Skeletal muscle tissue (tissue), 4 donors: ENCODE data around the gene BHMT. TPM values are rescaled to one million over a fixed set of nuclear protein-coding genes. Genes with fewer than 3 reads are reported as not detected.
A peak's percentile ranks its signal among the peaks of the same experiment; 100 is the strongest.

ENCODE experiments used
- H3K27ac ChIP-seq: one replicate; pipeline ENCODE4 v1.7.0; 2013; ENCODE audit warnings: mild to moderate bottlenecking, low read depth, low read length, inconsistent platforms
- H3K27me3 ChIP-seq, 3 donors: one replicate each; pipeline ENCODE4 v1.7.0; 2013; ENCODE audit warnings: low read length in 3 of 3; ENCODE audit not compliant: control insufficient read depth in 3 of 3, insufficient read depth in 3 of 3
- H3K36me3 ChIP-seq, 3 donors: one replicate each; pipeline ENCODE4 v1.7.0; 2013; ENCODE audit warnings: low read length in 3 of 3; ENCODE audit not compliant: control insufficient read depth in 3 of 3, insufficient read depth in 3 of 3
- H3K4me1 ChIP-seq, 3 donors: one replicate each; pipeline ENCODE4 v1.7.0; 2013; ENCODE audit warnings: low read length in 3 of 3, mild to moderate bottlenecking in 3 of 3; ENCODE audit not compliant: control insufficient read depth in 3 of 3, insufficient read depth in 3 of 3
- H3K4me3 ChIP-seq, 3 donors: one replicate each; pipeline ENCODE4 v1.7.0; 2013; ENCODE audit warnings: low read length in 3 of 3
- H3K9ac ChIP-seq, 3 donors: one replicate each; pipeline ENCODE4 v1.7.0; 2013; ENCODE audit warnings: low read length in 3 of 3, mild to moderate bottlenecking in 3 of 3, moderate library complexity in 2 of 3, low read depth in 1 of 3
- H3K9me3 ChIP-seq, 3 donors: one replicate each; pipeline ENCODE4 v1.7.0; 2013; ENCODE audit warnings: low read length in 3 of 3; ENCODE audit not compliant: control insufficient read depth in 3 of 3
- total RNA-seq: library from RNA; depleted of rRNA; stranded (reverse); fragments of >200 nt; gene quantifications from one replicate; pipeline ENCODE4 v1.2.3, GENCODE V29; 2014
- donor health status: Osteomylitis.

The BHMT gene
- total RNA-seq, 1 donor from 2014 or later, result 1.0 TPM

- H3K27ac ChIP-seq, result no peak overlapping the region
- no peak overlapping the region for H3K4me3 ChIP-seq
- H3K27me3 ChIP-seq, result peaks cover 22 to 24% (median 23%) of the 10 kb centered on the region in 3 donors
- H3K9me3 ChIP-seq, result no peaks in the 10 kb centered on the region
- H3K4me1 ChIP-seq, result peaks cover 0 to 3% (median 0%) of the 10 kb centered on the region in 3 donors
- no peak overlapping the region for H3K9ac ChIP-seq
- H3K36me3 ChIP-seq, result no peaks in the 10 kb centered on the region
Measured at GRCh38 chr5:79109527-79110492, 1.8 kb upstream of the BHMT start.

- Histone ChIP-seq H3K27me3 (peaks cover 22 to 24% (median 23%) of the 10 kb centered on the region in 3 donors), H3K36me3 (no peaks in the 10 kb centered on the region), H3K9ac (no peak overlapping the region), H3K4me3 (no peak overlapping the region), H3K4me1 (peaks cover 0 to 3% (median 0%) of the 10 kb centered on the region in 3 donors), H3K9me3 (no peaks in the 10 kb centered on the region), H3K27ac (no peak overlapping the region)
Measured at GRCh38 chr5:79111960-79112702, 522 bp downstream of the BHMT start.

- H3K36me3 ChIP-seq, result no peaks in the 10 kb centered on the region
- peaks cover 22 to 24% (median 23%) of the 10 kb centered on the region in 3 donors for H3K27me3 ChIP-seq
- no peak overlapping the region for H3K9ac ChIP-seq
- no peak overlapping the region for H3K27ac ChIP-seq
- no peak overlapping the region for H3K4me3 ChIP-seq
- no peaks in the 10 kb centered on the region for H3K9me3 ChIP-seq
- peaks cover 0 to under 1% (median 0%) of the 10 kb centered on the region in 3 donors for H3K4me1 ChIP-seq
Measured at GRCh38 chr5:79112703-79113058, 1.1 kb downstream of the BHMT start.

GRCh38 chr5:79119486-79119885, 7.9 kb downstream of the BHMT start:
- no peak overlapping the region for H3K4me3 ChIP-seq
- H3K27ac ChIP-seq, result no peak overlapping the region
- no peaks in the 10 kb centered on the region for H3K4me1 ChIP-seq
- H3K36me3 ChIP-seq, result no peaks in the 10 kb centered on the region
- H3K27me3 ChIP-seq, result no peaks in the 10 kb centered on the region
- H3K9ac ChIP-seq, result no peak overlapping the region
- H3K9me3 ChIP-seq, result no peaks in the 10 kb centered on the region

- Histone ChIP-seq H3K4me3 (no peak overlapping the region), H3K9ac (no peak overlapping the region), H3K9me3 (no peaks in the 10 kb centered on the region), H3K4me1 (no peaks in the 10 kb centered on the region), H3K27me3 (no peaks in the 10 kb centered on the region), H3K36me3 (no peaks in the 10 kb centered on the region), H3K27ac (no peak overlapping the region)
Measured at GRCh38 chr5:79120221-79120620, 8.6 kb downstream of the BHMT start.

GRCh38 chr5:79122973-79123372, 11.4 kb downstream of the BHMT start:
- H3K27me3 ChIP-seq, result no peaks in the 10 kb centered on the region
- H3K27ac ChIP-seq, result no peak overlapping the region
- H3K4me1 ChIP-seq, result no peaks in the 10 kb centered on the region
- H3K9me3 ChIP-seq, result no peaks in the 10 kb centered on the region
- no peak overlapping the region for H3K9ac ChIP-seq
- no peak overlapping the region for H3K4me3 ChIP-seq
- no peaks in the 10 kb centered on the region for H3K36me3 ChIP-seq

GRCh38 chr5:79124607-79125006, 13.0 kb downstream of the BHMT start:
- Histone ChIP-seq H3K4me1 (no peaks in the 10 kb centered on the region), H3K27ac (no peak overlapping the region), H3K9ac (no peak overlapping the region)

GRCh38 chr5:79130781-79131180, 19.2 kb downstream of the BHMT start:
- H3K27ac ChIP-seq, result no peak overlapping the region
- H3K4me1 ChIP-seq, result peaks cover 3 to 10% (median 4%) of the 10 kb centered on the region in 3 donors
- no peak overlapping the region for H3K9ac ChIP-seq
- no peaks in the 10 kb centered on the region for H3K27me3 ChIP-seq
- no peak overlapping the region for H3K4me3 ChIP-seq
- no peaks in the 10 kb centered on the region for H3K9me3 ChIP-seq
- H3K36me3 ChIP-seq, result no peaks in the 10 kb centered on the region

More at GRCh38 chr5:79124607-79125006, 13.0 kb downstream of the BHMT start:
- no peaks in the 10 kb centered on the region for H3K9me3 ChIP-seq
- H3K4me3 ChIP-seq, result no peak overlapping the region
- no peaks in the 10 kb centered on the region for H3K27me3 ChIP-seq
- H3K36me3 ChIP-seq, result no peaks in the 10 kb centered on the region

GRCh38 chr5:79133121-79133656, 21.6 kb downstream of the BHMT start:
- no peaks in the 10 kb centered on the region for H3K27me3 ChIP-seq
- H3K27ac ChIP-seq, result no peak overlapping the region
- peak overlapping the region; percentile 0 to 58 (median 55) for H3K9ac ChIP-seq
- H3K4me1 ChIP-seq, result peaks cover 3 to 10% (median 4%) of the 10 kb centered on the region in 3 donors
- H3K36me3 ChIP-seq, result no peaks in the 10 kb centered on the region
- H3K9me3 ChIP-seq, result no peaks in the 10 kb centered on the region
- peak overlapping the region; percentile 45 to 63 (median 54) for H3K4me3 ChIP-seq
